DMS79 (cell line): Measurements from ENCODE around the gene TTLL5.
"Not testable (repeated sequence)": the region's sequence is repeated elsewhere in the genome, so short reads cannot be mapped to it uniquely, and the experiment has no call there.

ENCODE experiments used
- DNase-seq: peaks from one replicate; lab custom pipeline; 2025; lab: John Stamatoyannopoulos, UW

The TTLL5 gene

GRCh38 chr14:75910048-75910447 lies 249.0 kb downstream of the TTLL5 start:
- no peak for DNase-seq

GRCh38 chr14:75911883-75912282 lies 250.8 kb downstream of the TTLL5 start:
- DNase-seq = no peak

- DNase-seq = no peak
Observed at GRCh38 chr14:75913183-75913582, 252.1 kb downstream of the TTLL5 start.

GRCh38 chr14:75915045-75915444 lies 254.0 kb downstream of the TTLL5 start:
- no peak for DNase-seq

- DNase-seq = no peak
Observed at GRCh38 chr14:75917322-75917945, 256.4 kb downstream of the TTLL5 start.

- no peak for DNase-seq
Observed at GRCh38 chr14:75917946-75918335, 256.9 kb downstream of the TTLL5 start.

GRCh38 chr14:75920421-75920820 lies 259.4 kb downstream of the TTLL5 start:
- DNase-seq = not testable (repeated sequence)

- DNase-seq = not testable (repeated sequence)
Observed at GRCh38 chr14:75925141-75925840, 264.2 kb downstream of the TTLL5 start.

- no peak for DNase-seq
Observed at GRCh38 chr14:75926431-75927115, 265.5 kb downstream of the TTLL5 start.

GRCh38 chr14:75927564-75928087 lies 266.6 kb downstream of the TTLL5 start:
- no peak for DNase-seq

- no peak for DNase-seq
Observed at GRCh38 chr14:75928690-75929181, 267.7 kb downstream of the TTLL5 start.

- DNase-seq = no peak
Observed at GRCh38 chr14:75933712-75934296, 272.8 kb downstream of the TTLL5 start.

GRCh38 chr14:75934998-75935628 lies 274.1 kb downstream of the TTLL5 start:
- DNase-seq = no peak

GRCh38 chr14:75939200-75939599 lies 278.2 kb downstream of the TTLL5 start:
- DNase-seq = no peak

- no peak for DNase-seq
Observed at GRCh38 chr14:75941030-75941429, 280.0 kb downstream of the TTLL5 start.

- DNase-seq = no peak
Observed at GRCh38 chr14:75944607-75945241, 283.7 kb downstream of the TTLL5 start.

- DNase-seq = no peak
Observed at GRCh38 chr14:75946785-75947184, 285.7 kb downstream of the TTLL5 start.

GRCh38 chr14:75952489-75952888 lies 291.4 kb downstream of the TTLL5 start:
- no peak for DNase-seq

- no peak for DNase-seq
Observed at GRCh38 chr14:75959031-75959430, 298.0 kb downstream of the TTLL5 start.

- DNase-seq = no peak
Observed at GRCh38 chr14:75960231-75960630, 299.2 kb downstream of the TTLL5 start.

GRCh38 chr14:75961662-75962061 lies 300.6 kb downstream of the TTLL5 start:
- no peak for DNase-seq
